Osteoblast (primary cell): Measurements from ENCODE around the gene NRAS. TPM values are rescaled to one million over a fixed set of nuclear protein-coding genes. Genes with fewer than 3 reads are reported as not detected.

Source experiments
- DNase-seq: peaks from one replicate; pipeline ENCODE4 v3.0.0; 2011; ENCODE audit warnings: low spot score, mixed read lengths; ENCODE audit not compliant: insufficient read length; ENCODE audit errors: missing footprints
- H2AFZ ChIP-seq: 2 replicates; pipeline ENCODE4 v1.6.0; 2011; ENCODE audit warnings: mild to moderate bottlenecking, low read length
- H3K27ac ChIP-seq: 2 replicates; pipeline ENCODE4 v1.5.1; 2011; ENCODE audit warnings: mild to moderate bottlenecking, low read depth, low read length, moderate library complexity
- H3K27me3 ChIP-seq: 2 replicates; pipeline ENCODE4 v1.6.0; 2012; ENCODE audit warnings: mild to moderate bottlenecking, control low read depth, inconsistent platforms, low read length, moderate library complexity; ENCODE audit not compliant: insufficient read depth
- H3K36me3 ChIP-seq: 2 replicates; pipeline ENCODE4 v1.5.1; 2011; ENCODE audit warnings: mild to moderate bottlenecking, low read length, control low read depth, moderate library complexity; ENCODE audit not compliant: insufficient read depth
- H3K4me1 ChIP-seq: 2 replicates; pipeline ENCODE4 v1.5.1; 2011; ENCODE audit warnings: mild to moderate bottlenecking, low read length, control low read depth, moderate library complexity; ENCODE audit not compliant: insufficient read depth
- H3K4me2 ChIP-seq: 2 replicates; pipeline ENCODE4 v1.6.0; 2011; ENCODE audit warnings: mild to moderate bottlenecking, low read length; ENCODE audit not compliant: insufficient read depth
- H3K4me3 ChIP-seq: fragments of 200-600 bp; sonication (generic); 3 replicates; pipeline ENCODE4 v1.5.1; 2012; ENCODE audit warnings: mild to moderate bottlenecking, low read length, inconsistent platforms; ENCODE audit not compliant: insufficient read depth
- H3K79me2 ChIP-seq: 2 replicates; pipeline ENCODE4 v1.6.0; 2012; ENCODE audit warnings: mild to moderate bottlenecking, low read length, control low read depth, inconsistent platforms; ENCODE audit not compliant: insufficient read depth
- H3K9me3 ChIP-seq: 2 replicates; pipeline ENCODE4 v1.5.1; 2011; ENCODE audit warnings: low read depth, low read length, control low read depth
- H4K20me1 ChIP-seq: 2 replicates; pipeline ENCODE4 v1.6.0; 2012; ENCODE audit warnings: mild to moderate bottlenecking, low read length, control low read depth; ENCODE audit not compliant: insufficient read depth
- CTCF ChIP-seq: IDR thresholded peaks from 2 replicates; pipeline ENCODE4 v1.5.1; 2011; ENCODE audit warnings: mild to moderate bottlenecking, low read depth, low read length, moderate library complexity; ENCODE audit errors: extremely low read depth
- total RNA-seq: library from RNA; depleted of rRNA; stranded (reverse); fragments of >200 nt; gene quantifications from 2 replicates; pipeline ENCODE4 v1.2.3, GENCODE V29; 2012

Gene NRAS
- total RNA-seq, 1 donor: 67.0 TPM

- TF ChIP-seq CTCF: no peak
- DNase-seq: no peak
Observed at GRCh38 chr1:114691061-114691460, 25.5 kb downstream of the NRAS start.

DNA sequence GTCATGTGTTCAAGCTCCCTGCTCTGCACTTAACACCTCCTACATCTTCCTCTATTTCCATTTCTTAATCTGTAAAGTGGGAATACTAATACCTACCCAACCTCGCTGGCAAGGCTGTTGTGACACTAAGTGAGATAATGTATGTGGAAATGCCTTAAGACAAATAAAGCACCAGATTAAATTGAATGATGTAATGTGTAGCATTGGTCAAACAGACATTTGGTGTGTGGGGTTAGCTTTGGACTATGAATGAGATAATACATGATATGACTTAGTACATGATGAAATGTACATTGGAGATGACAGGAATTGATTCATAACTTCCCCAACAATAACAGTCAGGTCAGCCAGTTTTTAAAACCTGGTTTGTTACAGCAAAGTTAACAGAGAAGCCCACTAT, 26.4 kb downstream of the NRAS start:
- H3K27ac ChIP-seq: no peak overlapping the region

More at GRCh38 chr1:114691061-114691460, 25.5 kb downstream of the NRAS start:
- no peak overlapping the region for H3K27ac ChIP-seq
- no peak overlapping the region for H2AFZ ChIP-seq
- H3K4me3 ChIP-seq: no peak overlapping the region
- no peaks in the 10 kb centered on the region for H3K9me3 ChIP-seq
- H3K4me2 ChIP-seq: no peak overlapping the region
- no peaks in the 10 kb centered on the region for H3K79me2 ChIP-seq
- no peaks in the 10 kb centered on the region for H3K4me1 ChIP-seq
- peaks cover 12% of the 10 kb centered on the region for H3K27me3 ChIP-seq
- no peaks in the 10 kb centered on the region for H4K20me1 ChIP-seq
- H3K36me3 ChIP-seq: no peaks in the 10 kb centered on the region

GRCh38 chr1:114688526-114688925, 28.0 kb downstream of the NRAS start:
- H3K79me2 ChIP-seq: no peaks in the 10 kb centered on the region
- H3K4me3 ChIP-seq: no peak overlapping the region

More for the DNA sequence above, 26.4 kb downstream of the NRAS start:
- H3K4me3 ChIP-seq: no peak overlapping the region
- no peaks in the 10 kb centered on the region for H3K79me2 ChIP-seq
- H4K20me1 ChIP-seq: no peaks in the 10 kb centered on the region
- TF ChIP-seq CTCF: no peak
- peaks cover 14% of the 10 kb centered on the region for H3K27me3 ChIP-seq
- H3K9me3 ChIP-seq: no peaks in the 10 kb centered on the region
- H3K4me1 ChIP-seq: no peaks in the 10 kb centered on the region
- H3K36me3 ChIP-seq: no peaks in the 10 kb centered on the region
- no peak for DNase-seq
- H2AFZ ChIP-seq: no peak overlapping the region
- H3K4me2 ChIP-seq: no peak overlapping the region

GRCh38 chr1:114685851-114686250, 30.7 kb downstream of the NRAS start:
- Histone ChIP-seq H3K27ac (no peak overlapping the region), H3K36me3 (no peaks in the 10 kb centered on the region), H3K4me1 (no peaks in the 10 kb centered on the region), H3K4me2 (no peak overlapping the region), H3K4me3 (no peak overlapping the region), H3K9me3 (no peaks in the 10 kb centered on the region), H3K79me2 (no peaks in the 10 kb centered on the region), H4K20me1 (no peaks in the 10 kb centered on the region), H3K27me3 (peaks cover 20% of the 10 kb centered on the region), H2AFZ (no peak overlapping the region)
- DNase-seq: no peak
- no peak for TF ChIP-seq CTCF

More at GRCh38 chr1:114688526-114688925, 28.0 kb downstream of the NRAS start:
- Histone ChIP-seq H3K36me3 (no peaks in the 10 kb centered on the region), H3K4me1 (no peaks in the 10 kb centered on the region), H3K9me3 (no peaks in the 10 kb centered on the region), H3K27me3 (peaks cover 20% of the 10 kb centered on the region), H4K20me1 (no peaks in the 10 kb centered on the region), H3K27ac (no peak overlapping the region), H2AFZ (no peak overlapping the region), H3K4me2 (no peak overlapping the region)
- DNase-seq: no peak
- TF ChIP-seq CTCF: no peak
